PFSK-1 (cell line): ENCODE results near the gene FAM3C.

Source experiments
- FOXP2 ChIP-seq: optimal IDR thresholded peaks from 2 replicates; pipeline ENCODE3; 2011; ENCODE audit warnings: borderline replicate concordance, control low read depth, inconsistent platforms; ENCODE audit not compliant: insufficient read depth; ENCODE audit errors: extremely low read length, extremely low read depth
- POLR2AphosphoS5 ChIP-seq: IDR thresholded peaks from 2 replicates; pipeline ENCODE4 v1.6.1; 2012; ENCODE audit warnings: low read depth, mild to moderate bottlenecking, control low read depth, low read length, moderate library complexity
- SIN3A ChIP-seq: IDR thresholded peaks from 2 replicates; pipeline ENCODE4 v1.6.1; 2012; ENCODE audit warnings: mild to moderate bottlenecking, low read length, moderate library complexity, borderline replicate concordance; ENCODE audit not compliant: insufficient read depth
- TAF1 ChIP-seq: IDR thresholded peaks from 2 replicates; pipeline ENCODE4 v1.6.1; 2012; ENCODE audit warnings: low read length, control low read depth, borderline replicate concordance; ENCODE audit not compliant: insufficient read depth
- TF ChIP-seq, protein P1 (sequence below), 2 experiments: IDR thresholded peaks; 2 replicates each; pipeline versions ENCODE4 v1.6.1 to v1.8.0; 2011 to 2012; ENCODE audit warnings: low read depth in 2 of 2, low read length in 2 of 2, control low read depth in 1 of 2, inconsistent platforms in 1 of 2, mild to moderate bottlenecking in 1 of 2, moderate library complexity in 1 of 2; ENCODE audit not compliant: insufficient read depth in 1 of 2

FAM3C gene

DNA sequence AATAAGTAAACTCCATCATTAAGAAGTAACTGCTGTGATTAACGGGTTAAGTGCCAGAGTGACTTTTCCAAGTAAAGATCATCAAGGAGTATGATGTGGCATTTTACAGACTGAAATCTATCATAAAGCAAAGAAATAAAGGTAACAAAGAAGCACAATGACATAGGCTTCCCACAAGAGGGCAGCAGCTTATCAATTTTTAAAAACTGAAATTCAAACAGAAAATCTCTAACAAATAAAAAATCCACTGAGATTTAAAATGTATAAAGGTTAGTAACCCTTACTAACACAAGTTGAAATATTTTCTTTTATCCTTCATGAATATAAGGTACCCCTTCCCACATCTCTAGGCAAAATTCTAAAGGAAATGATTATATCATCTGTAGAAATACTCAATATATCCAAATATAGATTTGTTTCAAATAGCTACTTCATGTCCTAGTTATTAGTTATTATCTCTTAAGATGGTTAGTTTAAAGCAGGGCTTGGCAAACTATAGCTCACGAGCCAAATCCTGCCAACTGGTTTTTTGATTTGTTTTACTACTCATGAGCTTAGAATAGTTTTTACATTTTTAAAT, 29.2 kb downstream of the FAM3C start:
- TF ChIP-seq POLR2AphosphoS5 = no peak
- no peak for TF ChIP-seq TAF1
- no peak for TF ChIP-seq SIN3A
- TF ChIP-seq FOXP2 = no peak
- TF ChIP-seq, protein P1, sequence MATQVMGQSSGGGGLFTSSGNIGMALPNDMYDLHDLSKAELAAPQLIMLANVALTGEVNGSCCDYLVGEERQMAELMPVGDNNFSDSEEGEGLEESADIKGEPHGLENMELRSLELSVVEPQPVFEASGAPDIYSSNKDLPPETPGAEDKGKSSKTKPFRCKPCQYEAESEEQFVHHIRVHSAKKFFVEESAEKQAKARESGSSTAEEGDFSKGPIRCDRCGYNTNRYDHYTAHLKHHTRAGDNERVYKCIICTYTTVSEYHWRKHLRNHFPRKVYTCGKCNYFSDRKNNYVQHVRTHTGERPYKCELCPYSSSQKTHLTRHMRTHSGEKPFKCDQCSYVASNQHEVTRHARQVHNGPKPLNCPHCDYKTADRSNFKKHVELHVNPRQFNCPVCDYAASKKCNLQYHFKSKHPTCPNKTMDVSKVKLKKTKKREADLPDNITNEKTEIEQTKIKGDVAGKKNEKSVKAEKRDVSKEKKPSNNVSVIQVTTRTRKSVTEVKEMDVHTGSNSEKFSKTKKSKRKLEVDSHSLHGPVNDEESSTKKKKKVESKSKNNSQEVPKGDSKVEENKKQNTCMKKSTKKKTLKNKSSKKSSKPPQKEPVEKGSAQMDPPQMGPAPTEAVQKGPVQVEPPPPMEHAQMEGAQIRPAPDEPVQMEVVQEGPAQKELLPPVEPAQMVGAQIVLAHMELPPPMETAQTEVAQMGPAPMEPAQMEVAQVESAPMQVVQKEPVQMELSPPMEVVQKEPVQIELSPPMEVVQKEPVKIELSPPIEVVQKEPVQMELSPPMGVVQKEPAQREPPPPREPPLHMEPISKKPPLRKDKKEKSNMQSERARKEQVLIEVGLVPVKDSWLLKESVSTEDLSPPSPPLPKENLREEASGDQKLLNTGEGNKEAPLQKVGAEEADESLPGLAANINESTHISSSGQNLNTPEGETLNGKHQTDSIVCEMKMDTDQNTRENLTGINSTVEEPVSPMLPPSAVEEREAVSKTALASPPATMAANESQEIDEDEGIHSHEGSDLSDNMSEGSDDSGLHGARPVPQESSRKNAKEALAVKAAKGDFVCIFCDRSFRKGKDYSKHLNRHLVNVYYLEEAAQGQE (IDR thresholded peaks at IDR 0.05; ENCODE audit: insufficient read depth in 1 of 2, low read depth in 2 of 2, low read length in 2 of 2) = no peak

DNA sequence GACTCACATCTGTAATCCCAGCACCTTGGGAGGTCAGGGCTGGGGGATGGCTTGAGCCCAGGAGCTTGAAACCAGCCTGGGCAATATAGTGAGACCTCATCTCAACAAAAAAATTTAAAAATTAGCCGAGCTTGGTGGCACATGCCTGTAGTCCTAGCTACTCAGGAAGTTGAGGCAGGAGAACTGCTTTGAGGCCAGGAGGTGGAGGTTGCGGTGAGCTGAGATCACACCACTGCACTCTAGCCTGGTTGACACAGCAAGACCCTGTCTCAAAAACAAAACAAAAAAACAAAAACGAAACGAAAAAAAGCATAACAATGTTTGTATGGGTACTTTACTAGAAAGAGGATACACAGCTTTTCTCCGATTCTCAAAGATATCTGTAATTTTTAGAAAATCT, 35.5 kb downstream of the FAM3C start:
- TF ChIP-seq SIN3A = no peak
- no peak for TF ChIP-seq TAF1
- TF ChIP-seq, protein P1 (IDR thresholded peaks at IDR 0.05; ENCODE audit: insufficient read depth in 1 of 2, low read depth in 2 of 2, low read length in 2 of 2) = no peak
- TF ChIP-seq FOXP2 = no peak

DNA sequence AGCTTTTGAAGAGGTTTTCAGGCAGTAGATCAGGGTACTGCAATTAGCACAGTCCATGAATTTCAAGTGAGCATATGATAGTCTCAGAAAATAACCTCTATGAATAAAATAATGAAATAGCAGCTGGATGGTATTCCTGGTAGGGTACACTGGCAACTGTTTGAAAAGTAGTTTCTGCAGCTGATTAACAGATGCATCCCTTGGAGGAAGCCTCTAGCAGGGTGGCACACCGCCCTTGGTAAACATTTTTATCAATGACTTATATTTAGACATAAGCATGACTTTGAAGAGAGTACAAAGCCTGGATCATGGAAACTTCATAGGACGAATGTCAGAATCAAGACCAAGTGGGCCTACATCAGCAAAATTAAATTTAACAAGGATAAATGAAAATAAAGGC, 40.5 kb downstream of the FAM3C start:
- TF ChIP-seq FOXP2 (no peak), TAF1 (no peak)

DNA sequence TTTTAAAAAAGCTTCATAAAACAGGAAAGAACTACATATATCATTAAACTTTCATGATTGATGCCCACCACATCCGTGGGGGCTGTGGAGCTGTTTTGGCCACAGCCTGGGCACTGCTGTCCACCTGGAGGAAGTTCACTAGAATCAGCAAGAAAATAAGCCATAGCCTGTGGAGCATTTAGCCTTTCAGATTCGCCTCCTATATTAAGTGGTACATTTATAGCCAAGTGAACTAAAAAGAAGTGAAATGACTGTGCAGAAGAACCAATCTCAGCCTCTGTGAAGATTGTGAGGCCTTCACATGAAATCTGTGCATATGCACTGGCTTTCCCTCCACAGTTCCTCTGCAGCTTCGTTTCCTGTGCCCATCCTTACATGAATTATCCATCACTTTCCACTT, 43.8 kb downstream of the FAM3C start:
- TF ChIP-seq FOXP2 (no peak), TAF1 (no peak)
- TF ChIP-seq, protein P1 (IDR thresholded peaks at IDR 0.05; ENCODE audit: insufficient read depth in 1 of 2, low read depth in 2 of 2, low read length in 2 of 2) = no peak

DNA sequence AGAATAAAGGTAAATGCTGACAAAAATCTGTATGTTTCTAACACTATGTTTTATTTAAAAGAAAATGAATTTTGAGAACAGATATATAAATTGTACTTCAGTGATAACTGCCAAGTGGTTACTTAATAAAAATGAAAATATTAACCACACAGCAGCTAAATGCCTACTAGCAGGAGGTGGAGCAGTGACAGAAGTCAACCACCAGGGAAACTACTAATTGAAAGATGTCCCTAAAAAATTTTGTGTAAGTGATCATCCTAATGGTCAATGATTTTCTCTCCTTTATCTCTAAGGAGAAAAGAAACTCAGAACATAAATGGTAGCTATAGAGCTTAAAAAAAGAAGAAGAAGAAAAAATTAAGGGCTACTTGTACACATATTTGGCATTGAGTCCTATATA, 44.4 kb downstream of the FAM3C start:
- TF ChIP-seq SIN3A (no peak), POLR2AphosphoS5 (no peak), FOXP2 (no peak), TAF1 (no peak)
- TF ChIP-seq, protein P1 (IDR thresholded peaks at IDR 0.05; ENCODE audit: insufficient read depth in 1 of 2, low read depth in 2 of 2, low read length in 2 of 2) = no peak

DNA sequence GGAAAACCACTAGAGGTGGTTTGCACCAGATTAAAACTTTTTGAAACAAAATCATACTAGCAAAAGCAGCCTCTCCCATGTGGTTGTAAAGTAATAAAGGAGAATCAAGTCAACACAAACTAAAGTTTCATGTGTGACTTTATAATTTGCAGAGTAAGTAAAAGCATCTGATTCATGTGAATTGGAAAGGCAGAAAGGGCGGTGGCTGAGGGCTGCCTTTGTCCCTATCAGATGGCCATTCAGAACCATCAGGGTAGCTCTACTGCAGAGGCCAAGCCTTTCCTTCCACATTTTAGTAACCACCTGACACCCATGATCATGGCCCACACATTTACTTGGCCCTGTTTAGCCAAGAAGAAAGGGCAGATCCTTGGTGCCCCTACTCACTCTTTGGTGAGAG, 51.6 kb downstream of the FAM3C start:
- no peak for TF ChIP-seq TAF1
